Measurements from ENCODE around the gene ATAD1. TPM values are rescaled to one million over a fixed set of nuclear protein-coding genes. Genes with fewer than 3 reads are reported as not detected.
A peak's percentile ranks its signal among the peaks of the same experiment; 100 is the strongest.

The ATAD1 gene
- total and polyA plus RNA-seq, 10 of the 15 experiments (the other 5 are each of a cell fraction or from before 2014, with no cell fraction given): 24.7 to 59.3 (median 41.1) TPM

GRCh38 chr10:87861566-87861952, 43.5 kb upstream of the ATAD1 start (continued):
- TF ChIP-seq MLLT1 (IDR thresholded peaks at IDR 0.05) (0 out of 2 replicates have a peak, but pooled peaks have one; percentile 42), ZNF207 (IDR thresholded peaks at IDR 0.05; ENCODE audit: borderline replicate concordance) (no peak), CTCF (IDR thresholded peaks at IDR 0.05 in 2 of 3, conservative IDR thresholded peaks at IDR 0.05 in 1 of 3; ENCODE audit: control insufficient read depth in 2 of 3, extremely low read depth in 1 of 3, insufficient read depth in 1 of 3, low read depth in 3 of 3, low read length in 3 of 3) (peak; percentile 8 to 68 (median 17); a peak in 4 of 6 replicates), BCLAF1 (IDR thresholded peaks at IDR 0.05) (no peak), MTA3 (IDR thresholded peaks at IDR 0.05; ENCODE audit: borderline replicate concordance, low read length) (0 out of 2 replicates have a peak, but pooled peaks have one; percentile 62), YY1 (IDR thresholded peaks at IDR 0.05; ENCODE audit: low read depth, low read length) (peak; percentile 82), TCF7 (IDR thresholded peaks at IDR 0.05; ENCODE audit: borderline replicate concordance) (no peak), NFXL1 (IDR thresholded peaks at IDR 0.05; ENCODE audit: borderline replicate concordance) (no peak), TBL1XR1 (IDR thresholded peaks at IDR 0.05; ENCODE audit: low read depth, low read length) (no peak), CEBPB (IDR thresholded peaks at IDR 0.05; ENCODE audit: borderline replicate concordance in 1 of 2, low read depth in 2 of 2, low read length in 2 of 2) (peak in 1 of 2 experiments; percentile 39; a peak in 1 of 4 replicates), E2F8 (IDR thresholded peaks at IDR 0.05; ENCODE audit: low read depth, partially characterized antibody) (no peak), BACH1 (IDR thresholded peaks at IDR 0.05; ENCODE audit: borderline replicate concordance) (no peak), IRF3 (IDR thresholded peaks at IDR 0.05) (peak; percentile 32; the same call in 1 of the 2 replicates), KLF5 (IDR thresholded peaks at IDR 0.05; ENCODE audit: partially characterized antibody) (no peak), TCF12 (IDR thresholded peaks at IDR 0.05; ENCODE audit: low read depth, low read length) (0 out of 2 replicates have a peak, but pooled peaks have one; percentile 22)

Measured in GM12878 (cell line).